ENCODE results near the gene VWA8.
"Not testable (repeated sequence)": the region's sequence is repeated elsewhere in the genome, so short reads cannot be mapped to it uniquely, and the experiment has no call there.

VWA8 gene

DNA sequence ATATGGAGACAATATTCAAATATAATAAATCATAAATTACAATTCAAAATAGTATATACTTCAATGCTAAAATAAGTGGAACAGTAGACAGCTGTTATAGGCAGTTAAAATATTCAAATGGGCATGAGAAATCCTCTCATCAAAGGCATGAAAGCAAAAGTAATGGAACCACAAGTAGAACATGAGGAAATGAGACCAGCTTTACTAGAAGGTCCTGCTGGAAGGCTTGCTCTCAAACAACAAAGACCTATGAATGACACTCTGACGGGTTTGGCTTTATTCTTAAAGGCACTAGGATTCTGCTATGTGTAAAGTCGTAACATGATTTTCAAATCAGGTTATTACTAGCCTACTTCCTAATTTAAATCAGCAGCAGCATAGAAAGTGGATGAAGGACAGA, 148.1 kb downstream of the VWA8 start:
- no peaks in the 10 kb centered on the region for H3K9me3 ChIP-seq (ENCODE audit: severe bottlenecking)
- TF ChIP-seq, protein P1, sequence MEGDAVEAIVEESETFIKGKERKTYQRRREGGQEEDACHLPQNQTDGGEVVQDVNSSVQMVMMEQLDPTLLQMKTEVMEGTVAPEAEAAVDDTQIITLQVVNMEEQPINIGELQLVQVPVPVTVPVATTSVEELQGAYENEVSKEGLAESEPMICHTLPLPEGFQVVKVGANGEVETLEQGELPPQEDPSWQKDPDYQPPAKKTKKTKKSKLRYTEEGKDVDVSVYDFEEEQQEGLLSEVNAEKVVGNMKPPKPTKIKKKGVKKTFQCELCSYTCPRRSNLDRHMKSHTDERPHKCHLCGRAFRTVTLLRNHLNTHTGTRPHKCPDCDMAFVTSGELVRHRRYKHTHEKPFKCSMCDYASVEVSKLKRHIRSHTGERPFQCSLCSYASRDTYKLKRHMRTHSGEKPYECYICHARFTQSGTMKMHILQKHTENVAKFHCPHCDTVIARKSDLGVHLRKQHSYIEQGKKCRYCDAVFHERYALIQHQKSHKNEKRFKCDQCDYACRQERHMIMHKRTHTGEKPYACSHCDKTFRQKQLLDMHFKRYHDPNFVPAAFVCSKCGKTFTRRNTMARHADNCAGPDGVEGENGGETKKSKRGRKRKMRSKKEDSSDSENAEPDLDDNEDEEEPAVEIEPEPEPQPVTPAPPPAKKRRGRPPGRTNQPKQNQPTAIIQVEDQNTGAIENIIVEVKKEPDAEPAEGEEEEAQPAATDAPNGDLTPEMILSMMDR (IDR thresholded peaks at IDR 0.05; ENCODE audit: poor library complexity, severe bottlenecking), result no peak
- no peak overlapping the region for H3K4me3 ChIP-seq (ENCODE audit: severe bottlenecking)
- ATAC-seq (ENCODE audit: low read depth), result no peak
- no peaks in the 10 kb centered on the region for H3K27me3 ChIP-seq (ENCODE audit: insufficient read depth, poor library complexity, severe bottlenecking)
- H3K36me3 ChIP-seq (ENCODE audit: low read depth), result peaks cover 16% of the 10 kb centered on the region; the same call in 1 of the 2 replicates
- no peak overlapping the region for H3K27ac ChIP-seq (ENCODE audit: poor library complexity, severe bottlenecking)
- no peak for DNase-seq (ENCODE audit: low spot score)
- H3K4me1 ChIP-seq (ENCODE audit: insufficient read depth, poor library complexity, severe bottlenecking), result peaks cover 8% of the 10 kb centered on the region

DNA sequence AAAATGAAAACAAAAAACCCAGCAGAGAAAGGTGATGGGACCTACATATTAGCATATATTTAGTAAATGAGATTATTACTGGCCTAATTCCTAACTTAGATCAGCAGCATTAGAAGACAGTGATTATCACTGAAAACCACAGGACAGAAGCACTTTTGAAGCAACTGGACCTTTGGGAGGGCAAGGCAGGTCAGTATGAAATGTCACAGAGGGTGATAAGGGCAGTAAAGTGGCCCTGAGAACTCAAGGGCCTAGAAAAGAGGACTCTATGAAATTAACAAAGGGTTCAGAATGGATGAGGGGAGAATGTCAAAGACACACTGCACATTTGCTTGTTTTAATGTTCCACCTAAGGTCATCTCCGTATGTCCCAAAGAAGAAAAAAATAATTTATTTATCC, 148.7 kb downstream of the VWA8 start:
- H3K4me1 ChIP-seq (ENCODE audit: insufficient read depth, poor library complexity, severe bottlenecking), result peaks cover 8% of the 10 kb centered on the region
- TF ChIP-seq, protein P1 (IDR thresholded peaks at IDR 0.05; ENCODE audit: poor library complexity, severe bottlenecking), result no peak
- no peak for ATAC-seq (ENCODE audit: low read depth)
- H3K4me3 ChIP-seq (ENCODE audit: severe bottlenecking), result no peak overlapping the region
- no peaks in the 10 kb centered on the region for H3K27me3 ChIP-seq (ENCODE audit: insufficient read depth, poor library complexity, severe bottlenecking)
- no peaks in the 10 kb centered on the region for H3K9me3 ChIP-seq (ENCODE audit: severe bottlenecking)
- H3K36me3 ChIP-seq (ENCODE audit: low read depth), result peaks cover 11% of the 10 kb centered on the region; the same call in 1 of the 2 replicates
- DNase-seq (ENCODE audit: low spot score), result no peak
- H3K27ac ChIP-seq (ENCODE audit: poor library complexity, severe bottlenecking), result no peak overlapping the region

DNA sequence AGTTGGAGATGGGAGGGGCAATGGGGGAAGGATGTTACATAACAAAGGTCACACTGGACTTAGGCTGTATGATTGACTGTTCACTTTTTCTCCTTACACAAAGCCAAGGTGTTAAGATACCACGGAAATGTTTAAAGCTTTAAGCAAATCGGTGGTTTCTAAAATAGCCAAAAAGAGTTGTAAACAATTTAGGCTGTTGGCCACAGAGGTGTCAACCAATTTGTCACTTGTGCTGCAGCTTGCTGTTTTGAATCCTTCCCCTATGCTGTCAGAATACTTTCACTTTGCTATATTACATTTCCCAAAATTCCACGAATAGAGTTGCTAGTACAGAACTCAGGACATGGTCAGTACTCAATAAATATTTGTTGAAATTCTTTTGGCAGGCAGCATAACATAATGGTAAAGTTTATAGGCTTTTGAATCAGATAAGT, 149.3 kb downstream of the VWA8 start:
- Histone ChIP-seq H3K9me3 (ENCODE audit: severe bottlenecking) (no peaks in the 10 kb centered on the region), H3K27me3 (ENCODE audit: insufficient read depth, poor library complexity, severe bottlenecking) (no peaks in the 10 kb centered on the region), H3K4me1 (ENCODE audit: insufficient read depth, poor library complexity, severe bottlenecking) (peaks cover 8% of the 10 kb centered on the region), H3K27ac (ENCODE audit: poor library complexity, severe bottlenecking) (no peak overlapping the region), H3K4me3 (ENCODE audit: severe bottlenecking) (no peak overlapping the region), H3K36me3 (ENCODE audit: low read depth) (peaks cover 8% of the 10 kb centered on the region; the same call in 1 of the 2 replicates)
- ATAC-seq (ENCODE audit: low read depth) (no peak), DNase-seq (ENCODE audit: low spot score) (no peak)
- TF ChIP-seq, protein P1 (IDR thresholded peaks at IDR 0.05; ENCODE audit: poor library complexity, severe bottlenecking), result no peak

DNA sequence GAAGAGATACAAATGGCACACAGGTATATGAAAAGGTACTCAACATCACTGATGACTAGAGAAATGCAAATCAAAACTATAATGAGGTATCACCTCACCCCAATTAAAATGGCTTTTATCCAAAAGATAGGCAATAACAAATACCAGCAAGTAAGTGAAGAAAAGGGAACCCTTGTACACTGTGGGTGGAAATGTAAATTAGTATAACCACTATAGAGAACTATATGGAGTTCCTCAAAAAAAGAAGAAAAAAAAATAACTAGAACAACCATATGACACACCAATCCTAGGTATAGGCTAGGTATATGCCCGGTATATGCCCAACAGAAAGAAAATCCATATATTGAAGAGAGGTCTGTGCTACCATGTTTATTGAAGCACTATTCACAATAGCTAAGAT, 150.9 kb downstream of the VWA8 start:
- Histone ChIP-seq H3K27ac (ENCODE audit: poor library complexity, severe bottlenecking) (no peak overlapping the region), H3K9me3 (ENCODE audit: severe bottlenecking) (no peaks in the 10 kb centered on the region), H3K4me1 (ENCODE audit: insufficient read depth, poor library complexity, severe bottlenecking) (peaks cover 8% of the 10 kb centered on the region), H3K36me3 (ENCODE audit: low read depth) (peaks cover 5% of the 10 kb centered on the region; the same call in 1 of the 2 replicates), H3K27me3 (ENCODE audit: insufficient read depth, poor library complexity, severe bottlenecking) (no peaks in the 10 kb centered on the region), H3K4me3 (ENCODE audit: severe bottlenecking) (no peak overlapping the region)
- TF ChIP-seq, protein P1 (IDR thresholded peaks at IDR 0.05; ENCODE audit: poor library complexity, severe bottlenecking), result no peak
- DNase-seq (ENCODE audit: low spot score) (no peak), ATAC-seq (ENCODE audit: low read depth) (no peak)

DNA sequence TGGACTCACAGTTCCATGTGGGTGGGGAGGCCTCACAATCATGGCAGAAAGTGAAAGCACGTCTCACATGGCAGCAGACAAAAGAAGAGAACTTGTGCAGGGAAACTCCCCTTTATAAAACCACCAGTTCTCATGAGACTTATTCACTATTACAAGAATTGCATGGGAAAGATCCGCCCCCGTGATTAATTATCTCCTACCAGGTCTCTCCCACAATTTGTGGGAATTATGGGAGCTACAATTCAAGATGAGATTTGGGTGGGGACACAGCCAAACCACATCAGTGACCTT, 157.5 kb downstream of the VWA8 start:
- H3K4me3 ChIP-seq (ENCODE audit: severe bottlenecking); DNase-seq (ENCODE audit: low spot score); ATAC-seq (ENCODE audit: low read depth); H3K27me3 ChIP-seq (ENCODE audit: insufficient read depth, poor library complexity, severe bottlenecking); H3K9me3 ChIP-seq (ENCODE audit: severe bottlenecking): not testable (repeated sequence)
- Histone ChIP-seq H3K36me3 (ENCODE audit: low read depth) (peaks cover 14% of the 10 kb centered on the region), H3K4me1 (ENCODE audit: insufficient read depth, poor library complexity, severe bottlenecking) (peaks cover 12% of the 10 kb centered on the region), H3K27ac (ENCODE audit: poor library complexity, severe bottlenecking) (peak overlapping the region; percentile 18)
